A204.1 (cell line): ENCODE results near the gene QSOX1.
"Not testable (repeated sequence)": the region's sequence is repeated elsewhere in the genome, so short reads cannot be mapped to it uniquely, and the experiment has no call there.

Source experiments
- FAIRE-seq: peaks from 2 replicates; lab custom pipeline; 2012; peaks lifted over from hg19 to GRCh38; lab: Jason Lieb, UNC

QSOX1 gene

DNA sequence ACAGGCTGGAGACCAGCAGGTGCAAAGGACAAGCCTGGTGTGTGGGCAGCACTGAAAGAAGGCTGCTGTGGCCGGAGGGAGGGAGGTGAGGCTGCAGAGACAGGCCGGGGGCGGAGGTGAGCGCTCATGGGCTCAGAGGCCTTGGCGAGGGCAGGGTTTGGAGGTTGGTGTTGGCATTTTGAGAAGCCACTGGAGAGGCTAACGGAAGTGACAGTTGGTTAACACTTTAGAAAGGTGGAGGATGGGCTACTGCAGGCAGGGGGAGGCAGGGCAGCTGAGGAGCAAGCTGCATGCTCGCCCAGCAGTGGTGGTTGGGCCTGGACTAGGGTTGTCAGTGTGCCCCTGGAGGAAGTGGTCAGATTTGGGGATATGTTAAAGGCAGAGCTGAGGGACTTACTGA, 37.5 kb downstream of the QSOX1 start:
- FAIRE-seq = no peak

- FAIRE-seq = no peak
Observed at GRCh38 chr1:180193141-180194047, 38.7 kb downstream of the QSOX1 start.

GRCh38 chr1:180194048-180194425, 39.4 kb downstream of the QSOX1 start:
- FAIRE-seq = no peak

GRCh38 chr1:180194546-180195207, 40.0 kb downstream of the QSOX1 start:
- no peak for FAIRE-seq

- FAIRE-seq = no peak
Observed at GRCh38 chr1:180195401-180195800, 40.7 kb downstream of the QSOX1 start.

GRCh38 chr1:180195916-180196315, 41.2 kb downstream of the QSOX1 start:
- no peak for FAIRE-seq

GRCh38 chr1:180196436-180197003, 41.9 kb downstream of the QSOX1 start:
- no peak for FAIRE-seq

GRCh38 chr1:180197231-180197630, 42.6 kb downstream of the QSOX1 start:
- no peak for FAIRE-seq

GRCh38 chr1:180198196-180198595, 43.5 kb downstream of the QSOX1 start:
- no peak for FAIRE-seq

DNA sequence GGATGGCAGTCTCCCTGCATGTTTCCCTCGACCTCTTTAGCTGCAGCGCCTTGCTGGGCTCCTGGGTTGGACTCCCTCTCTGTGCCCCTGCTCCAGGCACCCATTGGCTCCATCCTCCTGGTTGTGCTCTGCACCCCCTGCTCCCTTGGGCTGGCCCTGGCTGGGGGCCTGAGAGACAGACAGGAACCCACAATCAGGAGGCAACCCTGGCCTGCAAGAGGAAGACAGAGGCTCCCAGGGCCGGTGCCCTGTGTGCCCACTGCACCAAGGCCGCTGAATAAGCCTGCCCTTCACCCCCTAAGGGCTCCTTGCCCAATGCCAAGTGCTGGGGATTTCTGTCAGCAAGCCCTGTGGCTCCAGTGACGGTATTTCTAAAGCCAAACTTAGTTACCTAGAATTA, 43.9 kb downstream of the QSOX1 start:
- no peak for FAIRE-seq

GRCh38 chr1:180199018-180199417, 44.3 kb downstream of the QSOX1 start:
- FAIRE-seq = no peak

DNA sequence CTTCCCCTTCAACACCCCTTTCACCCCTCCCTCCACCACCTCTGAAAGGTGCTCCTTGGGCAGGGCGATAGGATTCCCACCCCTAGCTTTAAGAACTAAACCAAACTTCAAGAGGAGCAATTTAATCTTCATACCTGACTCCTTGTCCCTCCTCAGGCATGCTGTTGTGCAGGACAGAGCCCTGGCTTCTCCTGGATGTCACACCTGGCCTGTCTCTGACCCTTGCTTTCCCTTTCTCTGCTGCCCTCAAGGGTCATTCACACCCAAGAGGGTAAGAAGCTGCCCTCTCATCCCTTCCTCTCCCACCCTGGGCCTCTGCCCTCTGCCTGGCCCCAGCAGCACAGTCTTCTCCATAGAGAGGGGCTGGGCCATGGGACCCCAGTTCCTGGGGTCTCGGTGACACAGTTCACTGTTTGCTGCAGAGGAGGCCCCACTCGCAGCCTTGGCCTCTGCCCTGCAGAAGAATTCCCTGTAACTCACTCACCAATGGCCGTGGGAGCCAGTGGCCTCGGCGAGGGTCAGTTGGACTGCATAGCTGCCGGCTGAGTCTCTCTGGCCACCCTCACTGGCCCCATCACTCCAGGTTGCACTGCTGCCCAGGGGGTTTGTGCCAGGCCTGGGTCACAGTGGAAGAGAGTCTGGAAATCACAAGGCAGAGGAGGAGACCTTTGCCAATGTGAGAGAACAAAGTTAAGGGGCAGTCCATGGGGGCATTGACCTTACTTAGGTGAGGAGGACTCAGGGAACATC, 47.0 kb downstream of the QSOX1 start:
- FAIRE-seq = no peak

DNA sequence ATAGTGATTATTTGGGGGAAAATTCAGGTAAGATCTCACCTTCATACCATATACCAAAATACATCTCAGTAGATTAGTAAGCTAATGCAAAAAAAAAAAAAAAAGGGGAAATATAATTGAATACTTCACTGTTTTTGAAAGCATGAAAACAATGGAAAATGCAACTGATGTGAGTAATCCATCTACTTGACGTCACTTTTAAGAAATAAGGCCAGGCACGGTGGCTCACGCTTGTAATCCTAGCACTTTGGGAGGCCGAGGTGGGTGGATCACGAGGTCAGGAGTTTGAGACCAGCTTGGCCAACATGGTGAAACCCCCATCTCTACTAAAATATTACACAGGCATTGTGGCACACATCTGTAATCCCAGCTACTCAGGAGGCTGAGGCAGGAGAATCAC, 47.9 kb downstream of the QSOX1 start:
- FAIRE-seq = not testable (repeated sequence)

- FAIRE-seq = no peak
Observed at GRCh38 chr1:180204231-180204630, 49.6 kb downstream of the QSOX1 start.

GRCh38 chr1:180206581-180206980, 51.9 kb downstream of the QSOX1 start:
- no peak for FAIRE-seq

- FAIRE-seq = no peak
Observed at GRCh38 chr1:180208264-180208663, 53.6 kb downstream of the QSOX1 start.

- FAIRE-seq = no peak
Observed at GRCh38 chr1:180210008-180210620, 55.4 kb downstream of the QSOX1 start.

DNA sequence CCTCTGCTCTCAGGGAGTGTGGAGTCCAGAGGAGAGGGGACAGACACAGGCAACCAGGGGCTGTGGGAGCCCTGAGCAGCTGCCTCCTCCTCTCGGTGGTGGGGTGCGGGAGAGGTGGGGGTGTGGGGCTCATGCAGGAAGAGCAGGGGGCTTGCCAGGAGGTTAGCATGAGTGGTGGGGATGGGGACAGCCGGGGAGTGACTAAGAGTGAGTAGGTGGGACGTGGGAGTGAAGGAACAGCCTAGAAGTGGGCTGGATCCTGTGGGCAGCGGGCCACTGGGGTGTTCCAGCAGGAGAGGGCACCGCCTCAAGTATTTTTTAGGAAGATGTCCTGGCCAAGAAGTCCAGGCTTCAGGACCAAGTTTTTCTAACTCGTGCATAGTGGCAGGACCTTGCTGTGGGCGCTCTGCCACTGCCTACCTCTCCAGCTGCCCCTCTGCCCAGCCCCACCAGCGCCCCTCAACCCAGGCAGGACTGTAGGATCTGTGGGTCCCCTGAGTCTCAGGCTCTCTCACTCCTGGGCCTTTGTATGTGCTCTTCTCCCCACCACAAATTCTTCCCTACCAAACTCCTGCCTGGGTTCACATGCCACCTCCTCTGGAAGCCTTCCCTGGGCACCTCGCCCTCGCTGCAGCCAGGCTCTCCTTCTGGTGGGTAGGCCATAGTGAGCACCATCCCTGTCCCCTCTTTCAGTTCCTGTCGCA, 56.6 kb downstream of the QSOX1 start:
- no peak for FAIRE-seq

- no peak for FAIRE-seq
Observed at GRCh38 chr1:180211860-180212229, 57.2 kb downstream of the QSOX1 start.

DNA sequence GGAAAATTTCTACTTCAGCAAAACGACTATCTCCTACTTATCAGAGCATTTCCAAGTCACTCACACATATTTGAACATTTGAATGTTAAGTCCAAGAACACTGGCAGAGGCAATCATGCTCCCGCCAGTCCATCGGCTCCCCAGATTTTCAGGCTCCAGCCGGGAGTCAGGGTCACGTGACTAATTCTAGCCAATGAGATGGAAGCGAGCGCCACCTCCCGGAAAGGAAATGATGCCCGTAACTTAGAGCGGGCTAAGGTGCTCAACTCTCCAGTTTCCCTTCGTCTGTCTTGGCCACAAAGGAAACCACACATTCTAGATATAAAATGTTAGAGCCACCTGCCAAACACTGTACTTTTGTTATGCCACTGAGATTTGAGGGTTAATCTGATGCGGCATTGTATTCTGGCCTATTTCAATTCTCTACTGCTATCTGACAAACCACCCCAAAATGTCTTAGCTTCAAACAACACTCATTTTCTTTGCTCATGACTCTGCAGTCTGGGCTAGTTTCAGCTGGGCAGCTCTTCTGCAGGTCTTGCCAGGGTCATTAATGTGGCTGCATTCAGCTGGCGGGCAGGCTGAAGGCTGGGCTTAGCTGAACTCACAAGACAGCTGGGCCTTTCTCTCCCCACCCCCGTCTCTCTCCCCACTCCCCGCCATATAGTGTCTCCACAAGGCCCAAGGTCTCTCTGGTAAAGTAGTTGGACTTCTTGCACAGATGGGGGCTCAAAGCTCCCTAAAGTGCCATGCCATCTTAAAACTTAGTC, 58.9 kb downstream of the QSOX1 start:
- FAIRE-seq = no peak
